Esophagus muscularis mucosa (tissue), 3 donors: ENCODE results near the gene MUC5B.

Experiments used
- POLR2A ChIP-seq: fragments of 450-650 bp; IDR thresholded peaks from one replicate; pipeline ENCODE4 v1.6.1; 2017; ENCODE audit warnings: antibody characterized with exemption, moderate library complexity, mild to moderate bottlenecking, low read depth
- POLR2AphosphoS5 ChIP-seq, 2 donors: sonication (generic); formaldehyde crosslinking; IDR thresholded peaks; one replicate each; pipeline ENCODE4 v1.6.1; 2017; ENCODE audit warnings: antibody characterized with exemption in 2 of 2
- TF ChIP-seq, protein P1 (sequence below), 3 experiments: fragments of 200-600 bp in 2 of 3; fragments of 450-650 bp in 1 of 3; sonication (generic) in 2 of 3; IDR thresholded peaks; one replicate each; pipeline ENCODE4 v1.5.1; 2017 to 2019; ENCODE audit warnings: antibody characterized with exemption in 3 of 3, mild to moderate bottlenecking in 2 of 3, moderate library complexity in 1 of 3

- TF ChIP-seq POLR2A (no peak), POLR2AphosphoS5 (IDR thresholded peaks at IDR 0.05) (no peak)
- TF ChIP-seq, protein P1, sequence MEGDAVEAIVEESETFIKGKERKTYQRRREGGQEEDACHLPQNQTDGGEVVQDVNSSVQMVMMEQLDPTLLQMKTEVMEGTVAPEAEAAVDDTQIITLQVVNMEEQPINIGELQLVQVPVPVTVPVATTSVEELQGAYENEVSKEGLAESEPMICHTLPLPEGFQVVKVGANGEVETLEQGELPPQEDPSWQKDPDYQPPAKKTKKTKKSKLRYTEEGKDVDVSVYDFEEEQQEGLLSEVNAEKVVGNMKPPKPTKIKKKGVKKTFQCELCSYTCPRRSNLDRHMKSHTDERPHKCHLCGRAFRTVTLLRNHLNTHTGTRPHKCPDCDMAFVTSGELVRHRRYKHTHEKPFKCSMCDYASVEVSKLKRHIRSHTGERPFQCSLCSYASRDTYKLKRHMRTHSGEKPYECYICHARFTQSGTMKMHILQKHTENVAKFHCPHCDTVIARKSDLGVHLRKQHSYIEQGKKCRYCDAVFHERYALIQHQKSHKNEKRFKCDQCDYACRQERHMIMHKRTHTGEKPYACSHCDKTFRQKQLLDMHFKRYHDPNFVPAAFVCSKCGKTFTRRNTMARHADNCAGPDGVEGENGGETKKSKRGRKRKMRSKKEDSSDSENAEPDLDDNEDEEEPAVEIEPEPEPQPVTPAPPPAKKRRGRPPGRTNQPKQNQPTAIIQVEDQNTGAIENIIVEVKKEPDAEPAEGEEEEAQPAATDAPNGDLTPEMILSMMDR (IDR thresholded peaks at IDR 0.05): no peak
These were observed 45.7 kb upstream of the MUC5B start for GRCh38 chr11:1177020-1177770.
